ENCODE results near the gene ADCY5.

DNA sequence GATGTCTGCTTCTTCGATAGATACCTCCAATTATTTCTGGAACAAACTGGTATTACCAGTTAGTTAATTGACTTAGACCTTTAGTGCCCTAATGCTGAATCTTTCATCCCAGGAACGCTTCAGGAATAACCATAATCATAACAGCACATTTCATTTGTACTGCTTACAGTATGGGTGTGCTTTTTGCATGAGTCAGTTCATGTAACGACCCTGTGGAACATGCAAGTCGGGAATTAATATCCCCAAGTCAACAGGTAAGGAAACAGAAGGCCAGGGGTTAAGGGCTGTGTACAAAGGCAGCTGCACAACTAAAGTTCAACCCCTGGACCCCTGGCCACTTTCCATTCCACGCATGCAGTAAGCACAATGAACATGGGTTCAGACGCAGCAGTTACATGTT is 49.2 kb downstream of the ADCY5 start:
- no peak for TF ChIP-seq CTCF (IDR thresholded peaks at IDR 0.05)
- no peak for TF ChIP-seq EZH2 (IDR thresholded peaks at IDR 0.05; ENCODE audit: borderline replicate concordance, insufficient read depth, low read depth, low read length, poor library complexity, severe bottlenecking)
